GM18951 (cell line): ENCODE measurements around the gene CEBPB.
A peak's percentile ranks its signal among the peaks of the same experiment; 100 is the strongest.
"Not testable (repeated sequence)": the region's sequence is repeated elsewhere in the genome, so short reads cannot be mapped to it uniquely, and the experiment has no call there.

Source experiments
- POLR2A ChIP-seq: IDR thresholded peaks from 4 replicates; pipeline ENCODE4 v1.6.1; 2011; ENCODE audit warnings: mild to moderate bottlenecking; ENCODE audit not compliant: insufficient read length, insufficient read depth; ENCODE audit errors: extremely low read depth
- in situ Hi-C: fragments of 300-500 bp; cut with MboI; formaldehyde crosslinking; loops from one replicate; pipeline ENCODE4 v1.12.0; 2022; ENCODE audit warnings: low sequenced_read_pairs, mixed read lengths, inconsistent platforms; ENCODE audit not compliant: unreplicated experiment

CEBPB gene

GRCh38 chr20:50153500-50154377, 36.9 kb upstream of the CEBPB start, which contains the start of gene PEDS1:
TSS of gene PEDS1 (minus strand) at chr20:50153723. CDS start at chr20:50153637, 86 bp downstream.
- in situ Hi-C loops = no loop called here

GRCh38 chr20:50161494-50161893, 29.1 kb upstream of the CEBPB start:
- in situ Hi-C loops = not testable (repeated sequence)

More at GRCh38 chr20:50153500-50154377, 36.9 kb upstream of the CEBPB start, which contains the start of gene PEDS1:
- peak; percentile 94 for TF ChIP-seq POLR2A

GRCh38 chr20:50163570-50164317, 26.9 kb upstream of the CEBPB start:
- in situ Hi-C loops = no loop called here
- TF ChIP-seq POLR2A = no peak

GRCh38 chr20:50165684-50166554, 24.7 kb upstream of the CEBPB start:
- in situ Hi-C loops = no loop called here

GRCh38 chr20:50169329-50169823, 21.3 kb upstream of the CEBPB start:
- in situ Hi-C loops = no loop called here
- no peak for TF ChIP-seq POLR2A

More at GRCh38 chr20:50165684-50166554, 24.7 kb upstream of the CEBPB start:
- TF ChIP-seq POLR2A = peak; percentile 62

GRCh38 chr20:50170549-50171220, 19.9 kb upstream of the CEBPB start:
- in situ Hi-C loops = no loop called here
- no peak for TF ChIP-seq POLR2A

- in situ Hi-C loops = no loop called here
- TF ChIP-seq POLR2A = no peak
Observed at GRCh38 chr20:50172347-50173013, 18.1 kb upstream of the CEBPB start.

GRCh38 chr20:50174456-50174855, 16.2 kb upstream of the CEBPB start:
- no peak for TF ChIP-seq POLR2A
- in situ Hi-C loops = no loop called here

- no peak for TF ChIP-seq POLR2A
- in situ Hi-C loops = no loop called here
Observed at GRCh38 chr20:50175938-50176933, 14.4 kb upstream of the CEBPB start.

GRCh38 chr20:50178672-50179071, 12.0 kb upstream of the CEBPB start:
- in situ Hi-C loops = not testable (repeated sequence)

GRCh38 chr20:50181344-50181743, 9.3 kb upstream of the CEBPB start:
- in situ Hi-C loops = loop anchor here (10.0 kb wide), 2 partner anchors 207 to 393 kb away; no protein-coding TSS in a partner anchor
- no peak for TF ChIP-seq POLR2A

- TF ChIP-seq POLR2A = no peak
- in situ Hi-C loops = loop anchor here (10.0 kb wide), 2 partner anchors 208 to 392 kb away; no protein-coding TSS in a partner anchor
Observed at GRCh38 chr20:50182346-50182745, 8.3 kb upstream of the CEBPB start.
